HCT116 (cell line): ENCODE data around the gene PDC. TPM values are rescaled to one million over a fixed set of nuclear protein-coding genes. Genes with fewer than 3 reads are reported as not detected.

Source experiments
- ATAC-seq: fragments of 200-7000 bp; cut with Tn5 transposase; 2 replicates; pipeline ENCODE4 v1.9.1; 2020; ENCODE audit warnings: mild to moderate bottlenecking, moderate library complexity
- BruUV-seq: library from RNA; stranded (reverse); fragments of 400-500 nt; replicated peaks from 2 replicates; lab custom pipeline; 2021; lab: Mats Ljungman, UMichigan
- CTCF ChIA-PET: fragments of 300-600 bp; sonication (Branson Sonifier 250); formaldehyde crosslinking; loops from one replicate; lab custom pipeline; 2021; ENCODE audit warnings: antibody characterized with exemption; lab: Charles Lee
- POLR2A ChIA-PET: fragments of 300-600, 350-600 bp; sonication (Branson Sonifier 250); formaldehyde crosslinking; loops from one replicate; lab custom pipeline; 2021; ENCODE audit warnings: antibody characterized with exemption; lab: Charles Lee
- RAD21 ChIA-PET, 2 experiments: fragments of 300-600 bp; sonication (Branson Sonifier 250); formaldehyde crosslinking; loops; one replicate each; lab custom pipeline; 2023; ENCODE audit warnings: low total read pairs in 2 of 2; ENCODE audit not compliant: uncharacterized antibody in 2 of 2, unreplicated experiment in 2 of 2, low non-redundant PET in 1 of 2; lab: Charles Lee
- DNase-seq: peaks from one replicate; pipeline ENCODE4 v3.0.0-alpha.2; 2010; ENCODE audit warnings: low read depth, low spot score
- H2AFZ ChIP-seq: fragments of 200-600 bp; shearing (Covaris generic), sonication (generic); 2 replicates; pipeline ENCODE4 v1.6.1; 2017; ENCODE audit warnings: low read depth, mixed run types, mixed read lengths, antibody characterized with exemption, low read length; ENCODE audit not compliant: poor library complexity, severe bottlenecking
- H3K27ac ChIP-seq: 2 replicates; pipeline ENCODE4 v1.5.1; 2012; ENCODE audit warnings: low read depth, low read length
- H3K27me3 ChIP-seq: fragments of 200-600 bp; sonication (generic); 2 replicates; pipeline ENCODE4 v1.6.1; 2016; ENCODE audit warnings: mixed run types, low read length, mixed read lengths; ENCODE audit not compliant: insufficient read depth
- H3K36me3 ChIP-seq, 2 experiments: fragments of 200-500 bp in 1 of 2; fragments of 200-600 bp in 1 of 2; sonication (Bioruptor generic) in 1 of 2; sonication (generic) in 1 of 2; 2 replicates each; pipeline versions ENCODE4 v1.5.1 to v1.6.1; 2014 to 2016; ENCODE audit warnings: low read length in 2 of 2, inconsistent platforms in 1 of 2, mixed read lengths in 1 of 2, mixed run types in 1 of 2; ENCODE audit not compliant: insufficient read depth in 2 of 2, control insufficient read depth in 1 of 2
- H3K4me1 ChIP-seq, 2 experiments: fragments of 200-600 bp in 1 of 2; sonication (generic) in 1 of 2; 2 replicates each; pipeline versions ENCODE4 v1.5.1 to v1.6.1; 2012 to 2017; ENCODE audit warnings: low read length in 2 of 2, inconsistent platforms in 1 of 2, mild to moderate bottlenecking in 1 of 2, mixed read lengths in 1 of 2, mixed run types in 1 of 2, moderate library complexity in 1 of 2; ENCODE audit not compliant: insufficient read depth in 2 of 2, control insufficient read depth in 1 of 2
- H3K4me2 ChIP-seq: fragments of 200-600 bp; sonication (generic); 2 replicates; pipeline ENCODE4 v1.6.1; 2017; ENCODE audit warnings: mixed run types, low read length, mixed read lengths
- H3K4me3 ChIP-seq, 2 experiments: fragments of 200-600 bp in 1 of 2; sonication (generic) in 1 of 2; replicated peaks in 1 of 2; 2 replicates each; pipeline ENCODE4 v1.5.1; 2011 to 2016; ENCODE audit warnings: low read length in 2 of 2, control low read depth in 1 of 2, low read depth in 1 of 2, mild to moderate bottlenecking in 1 of 2, mixed read lengths in 1 of 2, mixed run types in 1 of 2
- H3K79me2 ChIP-seq: fragments of 200-600 bp; sonication (generic); 2 replicates; pipeline ENCODE4 v1.6.1; 2017; ENCODE audit warnings: mild to moderate bottlenecking, mixed run types, low read length, moderate library complexity, mixed read lengths; ENCODE audit not compliant: insufficient read depth
- H3K9ac ChIP-seq: fragments of 200-600 bp; sonication (generic); 2 replicates; pipeline ENCODE4 v1.6.1; 2016; ENCODE audit warnings: low read length, mixed read lengths
- H3K9me2 ChIP-seq: fragments of 200-600 bp; sonication (generic), shearing (Covaris generic); 2 replicates; pipeline ENCODE4 v1.6.1; 2017; ENCODE audit warnings: mixed run types, mild to moderate bottlenecking, moderate library complexity; ENCODE audit not compliant: insufficient read depth
- H3K9me3 ChIP-seq, 2 experiments: fragments of 200-500 bp in 1 of 2; fragments of 200-600 bp in 1 of 2; sonication (Bioruptor generic) in 1 of 2; sonication (generic) in 1 of 2; 2 replicates each; pipeline ENCODE4 v1.6.1; 2014 to 2017; ENCODE audit warnings: low read length in 2 of 2, mixed read lengths in 2 of 2, inconsistent platforms in 1 of 2, low read depth in 1 of 2, mild to moderate bottlenecking in 1 of 2, mixed run types in 1 of 2, moderate library complexity in 1 of 2; ENCODE audit not compliant: control insufficient read depth in 1 of 2, insufficient read depth in 1 of 2
- H4K20me1 ChIP-seq: fragments of 200-600 bp; sonication (generic), shearing (Covaris generic); 2 replicates; pipeline ENCODE4 v1.6.1; 2017; ENCODE audit warnings: mixed run types, mild to moderate bottlenecking, moderate library complexity; ENCODE audit not compliant: insufficient read depth
- CBX3 ChIP-seq: IDR thresholded peaks from 2 replicates; pipeline ENCODE4 v1.6.1; 2012; ENCODE audit warnings: low read depth
- EZH2 ChIP-seq: fragments of 200-600 bp; sonication (generic); IDR thresholded peaks from 2 replicates; pipeline ENCODE4 v1.6.1; 2017; ENCODE audit warnings: antibody characterized with exemption, mixed run types
- JUND ChIP-seq: IDR thresholded peaks from 2 replicates; pipeline ENCODE4 v1.6.1; 2012
- RAD21 ChIP-seq: IDR thresholded peaks from 2 replicates; pipeline ENCODE4 v1.6.1; 2012; ENCODE audit warnings: low read depth, mild to moderate bottlenecking
- YY1 ChIP-seq: IDR thresholded peaks from 2 replicates; pipeline ENCODE4 v1.6.1; 2011; ENCODE audit warnings: low read length, low read depth, moderate library complexity, mild to moderate bottlenecking; ENCODE audit not compliant: insufficient replicate concordance; ENCODE audit errors: extremely low read depth
- ZNF274 ChIP-seq: fragments of 200-500 bp; sonication (Bioruptor generic); IDR thresholded peaks from 2 replicates; pipeline ENCODE4 v1.6.1; 2014; ENCODE audit warnings: mild to moderate bottlenecking, low read depth, low read length, inconsistent platforms
- intact Hi-C: fragments of 100-400 bp; cut with micrococcal nuclease; formaldehyde crosslinking; loops from 2 replicates; pipeline ENCODE4 v1.10.0; 2022
- total RNA-seq: library from RNA; stranded (reverse); gene quantifications from one replicate; pipeline ENCODE4 v1.2.1, GENCODE V29; 2021; ENCODE audit not compliant: unreplicated experiment

Gene PDC
- total RNA-seq, 1 experiment from 2014 or later: not detected

DNA sequence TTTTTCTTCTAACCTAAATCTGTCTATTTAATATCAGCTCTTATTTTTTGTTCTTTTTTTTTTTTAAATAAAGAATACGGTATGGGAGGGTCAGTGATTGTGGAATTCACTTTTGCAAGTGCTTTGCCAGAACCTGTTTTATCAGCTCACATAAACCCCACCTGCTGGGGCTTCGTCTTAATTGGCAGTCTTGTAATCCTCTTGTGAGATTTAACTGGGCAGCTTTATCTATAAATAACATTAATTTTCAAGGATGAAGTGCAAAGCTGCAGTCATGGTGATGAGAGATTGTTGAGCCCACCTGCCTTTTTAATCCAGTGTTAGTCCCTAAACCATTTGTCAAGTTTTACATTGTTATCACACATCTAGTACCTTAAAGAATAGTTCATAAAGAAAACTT, 18.2 kb upstream of the PDC start:
- ChIA-PET RAD21 (no interaction called here), POLR2A (interaction anchor here (0.6 kb wide), 1 partner anchor 17 kb away, joined by 3 read pairs; no protein-coding TSS in a partner anchor), CTCF (no interaction called here)
- Histone ChIP-seq H3K79me2 (no peaks in the 10 kb centered on the region), H3K9me2 (no peaks in the 10 kb centered on the region), H3K27me3 (no peaks in the 10 kb centered on the region), H3K9ac (no peak overlapping the region), H3K9me3 (no peaks in the 10 kb centered on the region), H3K36me3 (no peaks in the 10 kb centered on the region), H2AFZ (no peak overlapping the region), H4K20me1 (no peaks in the 10 kb centered on the region), H3K4me3 (no peak overlapping the region), H3K4me2 (no peak overlapping the region), H3K27ac (no peak overlapping the region), H3K4me1 (no peaks in the 10 kb centered on the region)
- TF ChIP-seq EZH2 (no peak), ZNF274 (no peak), RAD21 (no peak), CBX3 (no peak)
- no peak for ATAC-seq
- no TSS peak for BruUV-seq
- intact Hi-C loops: no loop called here
- DNase-seq: no peak

DNA sequence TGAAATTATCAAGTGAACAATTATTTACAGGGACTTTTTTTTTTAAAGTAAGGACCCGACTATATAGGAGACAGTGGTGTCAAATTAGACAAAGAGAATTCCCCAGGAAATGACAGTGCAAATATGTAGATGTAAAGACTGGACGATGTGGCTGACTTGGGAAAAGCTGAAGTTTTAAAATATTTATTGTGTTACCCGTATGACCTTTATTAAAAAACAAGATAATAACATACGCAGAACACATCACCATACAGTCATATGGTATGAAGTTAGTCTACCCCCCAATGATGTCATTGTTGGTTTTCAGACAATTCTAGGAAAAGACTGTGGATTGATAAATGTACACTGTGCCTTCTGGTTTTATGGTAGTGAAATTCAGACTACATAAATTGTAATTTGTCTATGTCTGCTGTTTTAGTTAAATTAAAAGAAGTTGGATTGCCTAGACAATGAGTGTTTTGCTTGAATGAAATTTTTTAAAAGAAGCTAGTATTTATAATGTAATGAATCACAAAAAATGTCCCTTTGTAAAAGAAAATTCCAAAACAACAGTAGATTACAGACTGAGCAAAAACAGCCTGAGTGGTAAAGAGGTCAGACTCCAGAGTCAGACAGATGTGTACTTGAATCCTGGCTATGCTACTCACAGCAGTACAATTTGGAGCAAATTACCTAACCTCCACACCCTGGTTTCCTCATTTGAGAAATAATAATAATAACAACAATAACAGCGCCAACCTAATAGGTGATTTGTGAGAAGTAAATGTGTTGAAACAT, 15.5 kb upstream of the PDC start:
- no peaks in the 10 kb centered on the region for H3K27me3 ChIP-seq
- H3K4me3 ChIP-seq: no peak overlapping the region
- no TSS peak for BruUV-seq
- H3K36me3 ChIP-seq: no peaks in the 10 kb centered on the region
- DNase-seq: no peak
- ATAC-seq: no peak
- no peak overlapping the region for H3K4me2 ChIP-seq
- H3K79me2 ChIP-seq: no peaks in the 10 kb centered on the region
- H3K9me2 ChIP-seq: no peaks in the 10 kb centered on the region
- no peak overlapping the region for H3K9ac ChIP-seq
- H3K4me1 ChIP-seq: no peaks in the 10 kb centered on the region
- no peak overlapping the region for H3K27ac ChIP-seq
- CTCF ChIA-PET: no interaction called here
- H4K20me1 ChIP-seq: no peaks in the 10 kb centered on the region
- TF ChIP-seq RAD21 (no peak), YY1 (no peak), JUND (no peak)
- TF ChIP-seq, all 23 proteins: peak for 0
- ChIA-PET POLR2A (no interaction called here), RAD21 (no interaction called here)
- intact Hi-C loops: no loop called here
- Histone ChIP-seq H2AFZ (no peak overlapping the region), H3K9me3 (no peaks in the 10 kb centered on the region)
